C1 segment of cervical spinal cord (tissue), 14 donors: ENCODE measurements around the gene SLC25A44.
"Not testable (repeated sequence)": the region's sequence is repeated elsewhere in the genome, so short reads cannot be mapped to it uniquely, and the experiment has no call there.

Source experiments
- DNase-seq, 14 donors: peaks; one replicate each; lab custom pipeline; 2025; lab: John Stamatoyannopoulos, UW

The SLC25A44 gene

GRCh38 chr1:156204686-156205085, 10.8 kb downstream of the SLC25A44 start:
- DNase-seq = no peak

GRCh38 chr1:156211243-156211642, 17.3 kb downstream of the SLC25A44 start:
- DNase-seq = no peak

DNA sequence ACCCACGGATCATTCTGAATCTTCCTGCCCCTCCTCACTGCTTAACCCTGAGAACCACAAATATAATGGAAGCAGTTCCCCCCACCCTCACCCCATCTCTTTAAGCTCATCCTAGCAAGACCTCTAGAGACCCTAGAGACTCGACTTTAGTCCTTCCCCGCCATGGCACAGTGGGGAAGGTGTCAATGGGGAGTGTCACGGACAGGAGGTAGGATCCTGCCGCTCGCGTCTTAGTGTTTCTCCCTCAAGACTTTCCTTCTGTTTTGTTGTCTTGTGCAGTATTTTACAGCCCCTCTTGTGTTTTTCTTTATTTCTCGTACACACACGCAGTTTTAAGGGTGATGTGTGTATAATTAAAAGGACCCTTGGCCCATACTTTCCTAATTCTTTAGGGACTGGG, 18.2 kb downstream of the SLC25A44 start:
- DNase-seq = no peak

GRCh38 chr1:156212833-156213643, 19.1 kb downstream of the SLC25A44 start, which contains the start of gene PMF1:
Gene PMF1 (plus strand): TSS chr1:156213007. CDS start chr1:156213016, 9 bp downstream.
- peak; percentile 85 to 100 (median 98) for DNase-seq

GRCh38 chr1:156213644-156213966, 19.7 kb downstream of the SLC25A44 start:
- DNase-seq = no peak

DNA sequence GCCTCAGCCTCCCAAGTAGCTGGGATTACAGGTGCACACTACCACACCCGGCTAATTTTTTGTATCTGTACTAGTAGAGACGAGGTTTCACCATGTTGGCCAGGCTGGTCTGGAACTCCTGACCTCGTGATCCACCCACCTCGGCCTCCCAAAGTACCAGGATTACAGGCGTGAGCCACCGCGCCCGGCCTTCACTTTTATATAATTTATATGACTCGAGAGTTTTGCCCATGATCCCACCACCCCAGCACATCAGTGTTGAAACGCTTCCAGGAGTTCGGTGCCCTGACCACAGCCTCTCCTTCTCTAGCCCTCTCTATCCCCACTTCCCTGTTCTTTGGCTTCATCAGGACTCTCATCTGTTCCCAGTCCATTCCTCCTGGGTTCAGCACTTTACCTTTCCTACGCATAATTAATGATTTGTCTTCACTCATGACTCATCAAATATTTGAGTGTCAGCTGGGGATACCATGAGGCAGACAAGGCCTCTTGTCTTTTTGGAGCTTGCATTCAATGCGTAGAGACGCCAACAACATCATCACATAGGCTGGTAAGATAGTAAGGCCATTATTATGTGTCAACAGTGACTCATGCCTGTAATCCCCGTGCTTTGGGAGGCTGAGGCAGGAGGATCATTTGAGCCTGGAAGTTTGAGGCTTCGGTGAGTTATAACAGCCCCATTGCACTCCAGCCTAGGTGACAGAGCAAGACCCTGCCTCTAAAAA, 20.3 kb downstream of the SLC25A44 start:
- peak in 2 of 14 donors; percentile 12 to 18 for DNase-seq

GRCh38 chr1:156216361-156217086, 22.6 kb downstream of the SLC25A44 start:
- DNase-seq = not testable (repeated sequence)

GRCh38 chr1:156217871-156218270, 24.0 kb downstream of the SLC25A44 start:
- DNase-seq = no peak

- DNase-seq = no peak
Observed at GRCh38 chr1:156220226-156220625, 26.3 kb downstream of the SLC25A44 start.

- no peak for DNase-seq
Observed at GRCh38 chr1:156221986-156222692, 28.2 kb downstream of the SLC25A44 start.

DNA sequence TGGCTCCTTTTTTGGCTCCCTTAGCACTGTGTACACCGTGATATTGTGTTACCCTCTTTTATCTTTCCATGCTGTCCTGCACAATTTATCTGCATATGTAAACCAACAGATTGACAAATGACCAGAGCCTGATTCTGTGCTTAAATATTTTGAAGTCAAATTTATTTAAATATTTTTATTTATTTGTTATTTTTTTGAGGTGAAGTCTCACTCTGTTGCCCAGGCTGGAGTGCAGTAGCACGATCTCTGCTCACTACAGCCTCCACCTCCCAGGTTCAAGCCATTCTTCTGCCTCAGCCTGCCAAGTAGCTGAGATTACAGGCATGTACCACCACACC, 31.7 kb downstream of the SLC25A44 start:
- no peak for DNase-seq

DNA sequence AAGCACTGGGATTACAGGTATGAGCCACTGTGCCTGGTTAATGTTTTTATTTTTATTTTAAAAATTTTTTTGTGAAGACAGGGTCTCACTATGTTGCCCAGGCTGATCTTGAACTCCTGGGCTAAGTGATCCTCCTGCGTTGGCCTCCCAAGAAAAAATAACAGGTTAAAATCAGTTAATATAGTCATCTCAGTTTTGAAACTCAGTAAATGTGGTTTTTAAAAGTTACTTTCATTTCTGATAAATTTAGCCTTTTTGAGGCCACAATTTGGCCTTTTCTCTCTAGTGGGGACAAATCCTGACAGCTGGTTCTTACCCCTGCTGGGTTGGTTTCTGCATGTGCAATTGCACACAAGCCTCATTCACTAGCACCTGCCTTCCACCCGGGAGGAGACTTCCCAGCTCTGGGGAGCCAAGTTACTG, 32.2 kb downstream of the SLC25A44 start:
- DNase-seq = no peak

DNA sequence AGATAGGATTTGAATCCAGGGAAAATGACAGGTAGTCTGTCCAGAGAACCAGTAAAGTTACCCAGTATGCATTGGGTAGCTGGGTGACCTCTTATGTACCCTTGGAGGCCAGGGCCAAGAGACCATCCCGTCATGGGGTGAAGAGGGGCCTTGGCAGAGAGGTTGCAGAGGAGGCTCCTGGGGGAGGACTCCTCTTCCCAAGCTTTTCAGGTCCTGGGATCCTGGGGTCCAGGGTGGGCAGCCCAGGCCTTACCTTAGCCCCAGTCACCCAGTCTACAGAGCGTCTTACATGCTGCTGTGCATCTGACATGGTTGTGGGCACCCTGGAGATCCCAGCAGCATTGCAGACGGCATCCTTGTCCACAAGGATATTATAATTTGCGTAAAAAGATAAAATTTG, 32.9 kb downstream of the SLC25A44 start:
- DNase-seq = no peak

GRCh38 chr1:156228501-156228900, 34.6 kb downstream of the SLC25A44 start:
- peak in 2 of 14 donors; percentile 22 to 36 for DNase-seq

- DNase-seq = peak in 1 of 14 donors; percentile 12
Observed at GRCh38 chr1:156229809-156230472, 36.0 kb downstream of the SLC25A44 start.

DNA sequence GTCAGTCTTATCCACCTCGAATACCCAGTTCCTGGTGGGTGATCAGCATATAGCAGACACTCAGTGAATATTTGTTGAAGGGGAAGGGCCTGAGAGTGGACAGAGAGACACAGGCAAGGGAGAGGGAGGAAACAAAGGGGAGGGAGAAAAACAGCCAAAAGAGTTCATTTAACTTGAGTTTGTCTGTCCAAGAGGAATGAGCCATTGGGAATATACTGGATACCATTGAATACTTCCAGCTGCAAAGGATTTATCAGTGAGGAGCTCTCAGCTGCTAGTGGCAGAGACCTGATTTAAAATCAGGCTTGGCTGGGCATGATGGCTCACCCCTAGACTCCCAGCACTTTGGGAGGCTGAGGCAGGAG, 36.6 kb downstream of the SLC25A44 start:
- no peak for DNase-seq

- no peak for DNase-seq
Observed at GRCh38 chr1:156232201-156232894, 38.4 kb downstream of the SLC25A44 start.

DNA sequence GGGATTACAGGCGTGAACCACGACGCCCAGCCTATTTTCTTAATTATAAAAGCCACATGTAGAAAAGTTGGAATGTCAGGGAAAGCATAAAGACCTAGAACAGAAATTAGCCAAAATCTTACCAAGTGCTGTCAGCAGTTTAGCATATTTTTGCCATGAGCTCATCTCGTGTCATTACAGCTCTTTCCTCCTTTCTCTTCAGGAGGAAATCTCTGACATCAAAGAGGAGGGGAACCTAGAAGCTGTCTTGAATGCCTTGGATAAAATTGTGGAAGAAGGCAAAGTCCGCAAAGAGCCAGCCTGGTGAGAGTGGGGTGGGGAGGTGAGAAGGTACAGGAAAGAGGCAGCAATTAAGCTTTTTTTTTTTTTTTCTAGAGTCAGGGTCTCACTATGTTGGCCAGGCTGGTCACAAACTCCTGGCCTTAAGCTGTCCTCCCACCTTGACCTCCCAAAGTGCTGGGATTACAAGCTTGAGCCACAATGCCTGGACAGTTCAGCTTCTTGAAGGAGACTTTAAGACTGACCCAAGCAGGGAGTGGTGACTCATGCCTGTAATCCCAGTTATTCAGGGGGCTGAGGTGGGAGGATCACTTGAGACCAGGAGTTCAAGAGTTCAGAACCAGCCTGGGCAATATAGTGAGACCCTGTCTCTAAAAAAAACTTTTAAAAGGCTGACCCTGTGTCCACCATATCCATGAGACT, 39.7 kb downstream of the SLC25A44 start:
- DNase-seq = no peak

- no peak for DNase-seq
Observed at GRCh38 chr1:156236164-156236563, 42.3 kb downstream of the SLC25A44 start.

GRCh38 chr1:156238248-156238647, 44.3 kb downstream of the SLC25A44 start:
- no peak for DNase-seq
